PC-3 (cell line): ENCODE results near the gene TEDC1.

Source experiments
- CTCF ChIP-seq: fragments of 300-600 bp; sonication (generic); conservative IDR thresholded peaks from 2 replicates; pipeline ENCODE4 v1.5.1; 2017; ENCODE audit warnings: antibody characterized with exemption, low read depth, mild to moderate bottlenecking, low read length
- EZH2 ChIP-seq: fragments of 300-600 bp; sonication (generic); IDR thresholded peaks from one replicate; pipeline ENCODE4 v1.6.1; 2017; ENCODE audit warnings: antibody characterized with exemption, mild to moderate bottlenecking, low read length; ENCODE audit not compliant: unreplicated experiment

- no peak for TF ChIP-seq CTCF
- no peak for TF ChIP-seq EZH2
These were observed 45.8 kb upstream of the TEDC1 start for GRCh38 chr14:105445290-105445689.
